ENCODE measurements around the gene RPA3. TPM values are rescaled to one million over a fixed set of nuclear protein-coding genes. Genes with fewer than 3 reads are reported as not detected.
"Not testable (repeated sequence)": the region's sequence is repeated elsewhere in the genome, so short reads cannot be mapped to it uniquely, and the experiment has no call there.

Gene RPA3
- polyA plus RNA-seq, 3 donors from 2014 or later, result 59.0 to 90.4 (median 62.3) TPM

- no peak for DNase-seq
- peaks cover 6 to 12% (median 11%) of the 10 kb centered on the region in 3 donors for H3K36me3 Mint-ChIP-seq
- H3K4me3 Mint-ChIP-seq, result no peak overlapping the region
- H3K4me1 Mint-ChIP-seq, result peaks cover 1 to 18% of the 10 kb centered on the region in 2 donors
- H3K27me3 Mint-ChIP-seq (ENCODE audit: low read depth in 3 of 3), result peaks cover 0 to 2% (median 0%) of the 10 kb centered on the region in 3 donors
- peak overlapping the region in 2 of 6 donors; percentile 48 to 57 for H3K27ac Mint-ChIP-seq
- peaks cover 0 to 7% (median 4%) of the 10 kb centered on the region in 6 donors for H3K9me3 Mint-ChIP-seq
Measured at GRCh38 chr7:7673240-7673550, 45.2 kb downstream of the RPA3 start.

DNA sequence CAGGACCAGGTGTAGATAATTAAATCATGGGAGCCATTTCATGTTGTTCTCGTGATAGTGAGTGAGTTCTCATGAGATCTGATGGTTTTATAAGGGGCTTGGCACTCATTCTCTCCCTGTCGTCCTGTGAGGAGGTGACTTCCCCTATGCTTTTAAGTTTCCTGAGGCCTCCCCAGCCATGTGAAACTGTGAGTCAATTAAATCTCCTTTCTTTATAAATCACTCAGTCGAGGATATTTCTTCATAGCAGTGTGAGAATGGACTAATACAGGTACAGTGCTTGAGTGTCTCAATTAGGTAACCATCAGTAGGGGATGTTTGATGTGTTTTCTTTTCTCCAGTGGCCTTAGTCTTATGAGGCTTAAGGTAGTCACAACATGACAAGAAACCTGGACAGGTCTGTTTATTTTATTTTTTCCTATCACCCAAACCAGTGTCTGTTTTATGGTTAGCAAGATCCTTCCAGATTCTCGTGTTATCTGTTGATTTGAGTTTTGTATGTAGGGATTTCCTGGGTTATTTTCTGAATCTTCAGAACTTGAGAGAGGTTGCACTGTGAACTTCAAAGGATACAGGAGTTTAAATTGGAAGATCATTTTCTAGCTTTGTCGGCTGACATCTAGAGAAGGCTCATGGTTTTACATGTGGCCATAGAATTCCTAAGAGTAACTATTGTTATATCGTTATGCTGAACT is 45.7 kb downstream of the RPA3 start:
- Mint-ChIP-seq H3K27ac (peak overlapping the region in 4 of 6 donors; percentile 34 to 53 (median 46)), H3K4me3 (no peak overlapping the region), H3K27me3 (ENCODE audit: low read depth in 3 of 3) (peaks cover 0 to 2% (median 0%) of the 10 kb centered on the region in 3 donors), H3K9me3 (peaks cover 0 to 2% (median 0%) of the 10 kb centered on the region in 6 donors), H3K4me1 (peaks cover 1 to 18% of the 10 kb centered on the region in 2 donors), H3K36me3 (peaks cover 3 to 8% (median 8%) of the 10 kb centered on the region in 3 donors)
- DNase-seq, result no peak

GRCh38 chr7:7671361-7671760 is 47.0 kb downstream of the RPA3 start:
- Mint-ChIP-seq H3K4me3 (no peak overlapping the region), H3K27ac (peak overlapping the region in 1 of 6 donors; percentile 1), H3K27me3 (ENCODE audit: low read depth in 3 of 3) (peaks cover 0 to 2% (median 0%) of the 10 kb centered on the region in 3 donors), H3K4me1 (peaks cover 1 to 18% of the 10 kb centered on the region in 2 donors), H3K36me3 (peaks cover 0 to 8% (median 8%) of the 10 kb centered on the region in 3 donors), H3K9me3 (no peaks in the 10 kb centered on the region)
- no peak for DNase-seq

DNA sequence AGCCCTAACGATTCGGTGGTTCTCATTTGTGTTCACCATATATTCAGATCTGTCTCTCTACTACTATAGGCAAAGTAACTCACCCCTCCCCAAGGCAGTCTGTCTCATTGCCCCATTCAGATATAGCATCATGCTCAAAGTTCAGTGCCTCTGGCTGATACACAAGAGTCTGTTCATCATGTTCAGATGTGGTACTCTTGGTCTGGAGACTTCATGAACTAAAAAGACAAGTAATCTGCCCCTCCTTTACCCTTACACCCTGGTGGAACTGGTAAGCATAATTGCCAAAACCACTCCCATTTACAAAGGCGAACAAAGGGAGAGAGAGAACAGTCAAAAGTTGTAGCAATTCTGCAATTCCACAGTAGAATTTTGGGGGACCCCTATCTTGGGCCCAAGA is 47.9 kb downstream of the RPA3 start:
- no peaks in the 10 kb centered on the region for H3K9me3 Mint-ChIP-seq
- peaks cover 1 to 18% of the 10 kb centered on the region in 2 donors for H3K4me1 Mint-ChIP-seq
- DNase-seq, result no peak
- H3K4me3 Mint-ChIP-seq, result no peak overlapping the region
- peaks cover 0 to 8% (median 4%) of the 10 kb centered on the region in 3 donors for H3K36me3 Mint-ChIP-seq
- H3K27ac Mint-ChIP-seq, result no peak overlapping the region
- H3K27me3 Mint-ChIP-seq (ENCODE audit: low read depth in 3 of 3), result no peaks in the 10 kb centered on the region

DNA sequence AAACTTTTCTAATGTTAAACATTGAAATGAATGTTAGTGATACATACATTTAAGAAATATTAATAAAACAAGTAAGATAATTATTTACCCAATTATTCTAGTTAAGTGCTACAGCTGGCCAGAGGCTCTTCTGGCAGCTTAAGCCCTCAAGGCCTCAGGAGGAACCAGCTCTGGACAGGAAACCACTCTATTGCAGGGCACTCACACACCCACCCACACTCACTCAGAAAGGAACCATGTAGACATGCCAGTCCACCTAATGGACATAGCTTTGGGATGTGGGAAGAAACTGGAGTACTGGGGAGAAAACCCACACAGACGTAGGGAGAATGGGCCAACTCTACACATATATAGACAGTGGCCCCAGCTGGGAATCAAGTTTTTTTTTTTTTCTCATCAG is 49.7 kb downstream of the RPA3 start:
- Mint-ChIP-seq H3K4me3 (no peak overlapping the region), H3K36me3 (peaks cover 0 to 8% (median 0%) of the 10 kb centered on the region in 3 donors), H3K4me1 (peaks cover 1 to 24% of the 10 kb centered on the region in 2 donors), H3K27ac (no peak overlapping the region), H3K9me3 (no peaks in the 10 kb centered on the region), H3K27me3 (ENCODE audit: low read depth in 3 of 3) (no peaks in the 10 kb centered on the region)
- DNase-seq, result no peak

GRCh38 chr7:7667187-7667586 is 51.2 kb downstream of the RPA3 start:
- H3K4me1 Mint-ChIP-seq, result peaks cover 1 to 14% of the 10 kb centered on the region in 2 donors
- H3K36me3 Mint-ChIP-seq, result no peaks in the 10 kb centered on the region
- H3K4me3 Mint-ChIP-seq, result no peak overlapping the region
- no peaks in the 10 kb centered on the region for H3K9me3 Mint-ChIP-seq
- no peaks in the 10 kb centered on the region for H3K27me3 Mint-ChIP-seq (ENCODE audit: low read depth in 3 of 3)
- H3K27ac Mint-ChIP-seq, result no peak overlapping the region
- no peak for DNase-seq

DNA sequence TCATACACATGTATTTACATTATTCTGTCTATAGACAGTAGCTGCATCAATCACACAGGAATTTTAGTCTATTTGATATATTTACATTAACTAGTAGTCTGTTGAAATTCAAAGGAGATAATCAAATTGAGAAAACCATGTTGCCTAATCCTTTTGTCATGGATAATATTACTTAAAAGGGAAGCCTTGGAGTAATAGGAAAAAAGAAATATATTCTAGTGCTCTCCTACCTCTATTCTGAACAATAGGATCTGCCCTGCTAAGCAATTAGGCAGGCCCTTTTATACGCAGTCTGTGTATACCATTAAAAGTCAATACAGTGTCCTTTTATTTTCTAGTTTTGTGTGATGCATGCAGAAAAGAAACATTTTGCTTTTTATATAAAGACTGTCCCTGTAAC is 53.4 kb downstream of the RPA3 start:
- peaks cover 2 to 24% of the 10 kb centered on the region in 2 donors for H3K4me1 Mint-ChIP-seq
- DNase-seq, result no peak
- peaks cover 0 to under 1% (median 0%) of the 10 kb centered on the region in 3 donors for H3K36me3 Mint-ChIP-seq
- peaks cover 0 to 2% (median 0%) of the 10 kb centered on the region in 3 donors for H3K27me3 Mint-ChIP-seq (ENCODE audit: low read depth in 3 of 3)
- no peak overlapping the region for H3K27ac Mint-ChIP-seq
- no peak overlapping the region for H3K4me3 Mint-ChIP-seq
- H3K9me3 Mint-ChIP-seq, result peaks cover 0 to 2% (median 0%) of the 10 kb centered on the region in 6 donors

- no peak for DNase-seq
- Mint-ChIP-seq H3K36me3 (peaks cover 0 to 8% (median 4%) of the 10 kb centered on the region in 3 donors), H3K4me1 (peaks cover 8 to 31% of the 10 kb centered on the region in 2 donors), H3K4me3 (no peak overlapping the region), H3K27ac (no peak overlapping the region), H3K9me3 (peaks cover 0 to 8% (median 3%) of the 10 kb centered on the region in 6 donors), H3K27me3 (ENCODE audit: low read depth in 3 of 3) (peaks cover 0 to 3% (median 0%) of the 10 kb centered on the region in 3 donors)
Measured at GRCh38 chr7:7664291-7664690, 54.1 kb downstream of the RPA3 start.

- no peak overlapping the region for H3K4me3 Mint-ChIP-seq
- H3K27ac Mint-ChIP-seq, result no peak overlapping the region
- peaks cover 0 to 11% (median 5%) of the 10 kb centered on the region in 6 donors for H3K9me3 Mint-ChIP-seq
- peaks cover 10 to 31% of the 10 kb centered on the region in 2 donors for H3K4me1 Mint-ChIP-seq
- peaks cover 0 to 3% (median 0%) of the 10 kb centered on the region in 3 donors for H3K27me3 Mint-ChIP-seq (ENCODE audit: low read depth in 3 of 3)
- DNase-seq, result no peak
- H3K36me3 Mint-ChIP-seq, result peaks cover 0 to 19% (median 15%) of the 10 kb centered on the region in 3 donors
Measured at GRCh38 chr7:7662527-7662926, 55.9 kb downstream of the RPA3 start.

- H3K4me3 Mint-ChIP-seq; H3K27me3 Mint-ChIP-seq (ENCODE audit: low read depth in 3 of 3); H3K27ac Mint-ChIP-seq; DNase-seq: not testable (repeated sequence)
- H3K36me3 Mint-ChIP-seq, result peaks cover 0 to 28% (median 23%) of the 10 kb centered on the region in 3 donors
- peaks cover 34 to 60% of the 10 kb centered on the region in 2 donors for H3K4me1 Mint-ChIP-seq
- peaks cover 0 to 11% (median 5%) of the 10 kb centered on the region in 6 donors for H3K9me3 Mint-ChIP-seq
Measured at GRCh38 chr7:7656459-7656858, 61.9 kb downstream of the RPA3 start.

- H3K9me3 Mint-ChIP-seq, result peaks cover 0 to 9% (median 5%) of the 10 kb centered on the region in 6 donors
- peaks cover 0 to 28% (median 23%) of the 10 kb centered on the region in 3 donors for H3K36me3 Mint-ChIP-seq
- no peak for DNase-seq
- H3K27me3 Mint-ChIP-seq (ENCODE audit: low read depth in 3 of 3), result peaks cover 0 to 2% (median 0%) of the 10 kb centered on the region in 3 donors
- no peak overlapping the region for H3K4me3 Mint-ChIP-seq
- H3K27ac Mint-ChIP-seq, result no peak overlapping the region
- peaks cover 34 to 51% of the 10 kb centered on the region in 2 donors for H3K4me1 Mint-ChIP-seq
Measured at GRCh38 chr7:7654964-7655715, 63.3 kb downstream of the RPA3 start.

GRCh38 chr7:7653593-7654187 is 64.7 kb downstream of the RPA3 start:
- peak in 2 of 3 donors; percentile 6 to 8 for DNase-seq
- peak overlapping the region in 2 of 6 donors; percentile 1 to 78 for H3K27ac Mint-ChIP-seq
- H3K9me3 Mint-ChIP-seq, result no peaks in the 10 kb centered on the region
- peaks cover 0 to 15% (median 15%) of the 10 kb centered on the region in 3 donors for H3K36me3 Mint-ChIP-seq
- no peak overlapping the region for H3K4me3 Mint-ChIP-seq
- H3K27me3 Mint-ChIP-seq (ENCODE audit: low read depth in 3 of 3), result no peaks in the 10 kb centered on the region
- H3K4me1 Mint-ChIP-seq, result peaks cover 25 to 38% of the 10 kb centered on the region in 2 donors

GRCh38 chr7:7652798-7653540 is 65.4 kb downstream of the RPA3 start:
- Mint-ChIP-seq H3K9me3 (no peaks in the 10 kb centered on the region), H3K4me1 (peaks cover 27 to 40% of the 10 kb centered on the region in 2 donors), H3K27me3 (ENCODE audit: low read depth in 3 of 3) (no peaks in the 10 kb centered on the region), H3K4me3 (peak overlapping the region in 1 of 5 donors; percentile 28), H3K36me3 (peaks cover 0 to 12% (median 12%) of the 10 kb centered on the region in 3 donors), H3K27ac (peak overlapping the region in 5 of 6 donors; percentile 31 to 68 (median 58))
- no peak for DNase-seq
